ENCODE measurements around the gene GPD2.

The GPD2 gene

GRCh38 chr2:156436497-156437085, 412 bp downstream of the GPD2 start:
- no peak for DNase-seq (ENCODE audit: low spot score)

GRCh38 chr2:156437272-156437930, 1.2 kb downstream of the GPD2 start:
- no peak for DNase-seq (ENCODE audit: low spot score)

- no peak for DNase-seq (ENCODE audit: low spot score)
Measured at GRCh38 chr2:156437931-156438410, 1.8 kb downstream of the GPD2 start.

GRCh38 chr2:156443089-156443488, 6.9 kb downstream of the GPD2 start:
- DNase-seq (ENCODE audit: low spot score), result no peak

- peak; percentile 78 for DNase-seq (ENCODE audit: low spot score)
Measured at GRCh38 chr2:156445296-156446220, 9.4 kb downstream of the GPD2 start.

GRCh38 chr2:156447761-156448160, 11.6 kb downstream of the GPD2 start:
- no peak for DNase-seq (ENCODE audit: low spot score)

- no peak for DNase-seq (ENCODE audit: low spot score)
Measured at GRCh38 chr2:156448766-156449165, 12.6 kb downstream of the GPD2 start.

- DNase-seq (ENCODE audit: low spot score), result no peak
Measured at GRCh38 chr2:156452971-156453370, 16.8 kb downstream of the GPD2 start.

- DNase-seq (ENCODE audit: low spot score), result peak; percentile 62
Measured at GRCh38 chr2:156455361-156455975, 19.3 kb downstream of the GPD2 start.

GRCh38 chr2:156456616-156457015, 20.4 kb downstream of the GPD2 start:
- no peak for DNase-seq (ENCODE audit: low spot score)

GRCh38 chr2:156457523-156458517, 21.6 kb downstream of the GPD2 start:
- DNase-seq (ENCODE audit: low spot score), result no peak

- DNase-seq (ENCODE audit: low spot score), result no peak
Measured at GRCh38 chr2:156459720-156460119, 23.5 kb downstream of the GPD2 start.

GRCh38 chr2:156464106-156464505, 27.9 kb downstream of the GPD2 start:
- no peak for DNase-seq (ENCODE audit: low spot score)

GRCh38 chr2:156465573-156465972, 29.4 kb downstream of the GPD2 start:
- DNase-seq (ENCODE audit: low spot score), result no peak

- peak; percentile 35 for DNase-seq (ENCODE audit: low spot score)
Measured at GRCh38 chr2:156466739-156467405, 30.7 kb downstream of the GPD2 start.

- DNase-seq (ENCODE audit: low spot score), result no peak
Measured at GRCh38 chr2:156470975-156471583, 34.9 kb downstream of the GPD2 start.

GRCh38 chr2:156471762-156472161, 35.6 kb downstream of the GPD2 start:
- DNase-seq (ENCODE audit: low spot score), result no peak

- no peak for DNase-seq (ENCODE audit: low spot score)
Measured at GRCh38 chr2:156472686-156473085, 36.5 kb downstream of the GPD2 start.

GRCh38 chr2:156473445-156473844, 37.3 kb downstream of the GPD2 start:
- no peak for DNase-seq (ENCODE audit: low spot score)

GRCh38 chr2:156474401-156474800, 38.2 kb downstream of the GPD2 start:
- no peak for DNase-seq (ENCODE audit: low spot score)

Data from AG08396 (cell line).